H9 (cell line): ENCODE data around the gene PID1. TPM values are rescaled to one million over a fixed set of nuclear protein-coding genes. Genes with fewer than 3 reads are reported as not detected.

Experiments used
- DNase-seq: peaks from one replicate; pipeline ENCODE4 v3.0.0-alpha.2; 2017
- H2AFZ ChIP-seq: one replicate; pipeline ENCODE4 v1.6.1; 2013; ENCODE audit warnings: mild to moderate bottlenecking, low read length, control low read depth, moderate library complexity
- H2AK5ac ChIP-seq: 2 replicates; pipeline ENCODE4 v1.6.1; 2013; ENCODE audit warnings: low read length, control low read depth, mixed read lengths; ENCODE audit not compliant: insufficient read length
- H2BK120ac ChIP-seq: one replicate; pipeline ENCODE4 v1.6.1; 2013; ENCODE audit warnings: low read depth, mild to moderate bottlenecking, low read length, control low read depth, inconsistent platforms; ENCODE audit not compliant: poor library complexity, severe bottlenecking
- H2BK12ac ChIP-seq: 2 replicates; pipeline ENCODE4 v1.6.1; 2013; ENCODE audit warnings: low read length, control low read depth, mixed read lengths, low read depth; ENCODE audit not compliant: insufficient read length
- H2BK15ac ChIP-seq: 2 replicates; pipeline ENCODE4 v1.6.1; 2013; ENCODE audit warnings: low read depth, low read length, control low read depth
- H2BK20ac ChIP-seq: one replicate; pipeline ENCODE4 v1.6.1; 2013; ENCODE audit warnings: low read depth, mild to moderate bottlenecking, low read length, control low read depth, inconsistent platforms; ENCODE audit not compliant: poor library complexity, severe bottlenecking
- H2BK5ac ChIP-seq: 2 replicates; pipeline ENCODE4 v1.6.1; 2013; ENCODE audit warnings: low read length, control low read depth, mixed read lengths; ENCODE audit not compliant: insufficient read length
- H3K14ac ChIP-seq: 2 replicates; pipeline ENCODE4 v1.6.1; 2013; ENCODE audit warnings: low read length, control low read depth; ENCODE audit not compliant: insufficient read depth
- H3K18ac ChIP-seq: 2 replicates; pipeline ENCODE4 v1.6.1; 2013; ENCODE audit warnings: low read depth, mild to moderate bottlenecking, mixed read lengths, low read length, control low read depth; ENCODE audit not compliant: insufficient read length
- H3K23ac ChIP-seq: 2 replicates; pipeline ENCODE4 v1.6.1; 2013; ENCODE audit warnings: low read length, control low read depth, mixed read lengths, low read depth; ENCODE audit not compliant: insufficient read length
- H3K23me2 ChIP-seq: 2 replicates; pipeline ENCODE4 v1.6.1; 2013; ENCODE audit warnings: low read depth, mild to moderate bottlenecking, mixed read lengths, low read length, control low read depth; ENCODE audit not compliant: insufficient read length, poor library complexity, severe bottlenecking
- H3K27ac ChIP-seq: 2 replicates; pipeline ENCODE4 v1.5.1; 2013; ENCODE audit warnings: low read length, control low read depth, mixed read lengths, low read depth; ENCODE audit not compliant: insufficient read length
- H3K27me3 ChIP-seq: 2 replicates; pipeline ENCODE4 v1.6.1; 2013; ENCODE audit warnings: low read length, control low read depth, inconsistent platforms; ENCODE audit not compliant: insufficient read depth
- H3K4ac ChIP-seq: 2 replicates; pipeline ENCODE4 v1.6.1; 2013; ENCODE audit warnings: low read depth, mild to moderate bottlenecking, control low read depth, inconsistent platforms, low read length, moderate library complexity
- H3K4me1 ChIP-seq: 2 replicates; pipeline ENCODE4 v1.6.1; 2013; ENCODE audit warnings: low read length, control low read depth, inconsistent platforms; ENCODE audit not compliant: insufficient read depth
- H3K4me2 ChIP-seq: 2 replicates; pipeline ENCODE4 v1.6.1; 2013; ENCODE audit warnings: low read length, control low read depth, mixed read lengths; ENCODE audit not compliant: insufficient read length, insufficient read depth
- H3K56ac ChIP-seq: 2 replicates; pipeline ENCODE4 v1.6.1; 2013; ENCODE audit warnings: low read depth, mild to moderate bottlenecking, mixed read lengths, low read length, control low read depth; ENCODE audit not compliant: insufficient read length
- H3K79me1 ChIP-seq: 2 replicates; pipeline ENCODE4 v1.6.1; 2013; ENCODE audit warnings: low read depth, mild to moderate bottlenecking, moderate library complexity, low read length, control low read depth, inconsistent platforms; ENCODE audit not compliant: insufficient read depth, poor library complexity, severe bottlenecking
- H3K79me2 ChIP-seq: 2 replicates; pipeline ENCODE4 v1.6.1; 2013; ENCODE audit warnings: low read length, control low read depth, inconsistent platforms; ENCODE audit not compliant: insufficient read depth
- H3K9ac ChIP-seq: 2 replicates; pipeline ENCODE4 v1.6.1; 2013; ENCODE audit warnings: low read length, control low read depth, mixed read lengths; ENCODE audit not compliant: insufficient read length; ENCODE audit errors: extremely low read depth
- H3K9me3 ChIP-seq: one replicate; pipeline ENCODE4 v1.6.1; 2013; ENCODE audit warnings: low read depth, low read length, inconsistent platforms; ENCODE audit not compliant: control insufficient read depth
- H3T11ph ChIP-seq: one replicate; pipeline ENCODE4 v1.6.1; 2013; ENCODE audit warnings: mild to moderate bottlenecking, low read length, control low read depth, inconsistent platforms
- H4K20me1 ChIP-seq: one replicate; pipeline ENCODE4 v1.6.1; 2013; ENCODE audit not compliant: control insufficient read depth, insufficient read length, insufficient read depth
- H4K5ac ChIP-seq: 2 replicates; pipeline ENCODE4 v1.6.1; 2013; ENCODE audit warnings: low read depth, mild to moderate bottlenecking, mixed read lengths, low read length, control low read depth; ENCODE audit not compliant: insufficient read length
- H4K8ac ChIP-seq: replicated peaks from 2 replicates; pipeline ENCODE4 v1.6.1; 2013; ENCODE audit warnings: low read length, control low read depth, mixed read lengths, low read depth; ENCODE audit not compliant: insufficient read length
- H4K91ac ChIP-seq: 2 replicates; pipeline ENCODE4 v1.6.1; 2013; ENCODE audit warnings: low read depth, mild to moderate bottlenecking, moderate library complexity, mixed read lengths, low read length, control low read depth; ENCODE audit not compliant: insufficient read length
- H3K27ac Mint-ChIP-seq, 3 experiments: 2 replicates in 2 of 3; 3 replicates in 1 of 3; pipeline ENCODE4 v1.8.0; 2020 to 2021; ENCODE audit warnings: mixed read lengths in 3 of 3, mild to moderate bottlenecking in 1 of 3, moderate library complexity in 1 of 3
- H3K27me3 Mint-ChIP-seq: 2 replicates; pipeline ENCODE4 v1.8.0; 2021; ENCODE audit warnings: low read depth, mild to moderate bottlenecking, moderate library complexity, mixed read lengths
- H3K36me3 Mint-ChIP-seq, 3 experiments: 2 replicates in 2 of 3; 3 replicates in 1 of 3; pipeline ENCODE4 v1.8.0; 2020 to 2021; ENCODE audit warnings: low read depth in 3 of 3, mixed read lengths in 3 of 3; ENCODE audit not compliant: insufficient read depth in 1 of 3
- H3K4me1 Mint-ChIP-seq, 2 experiments: 2 replicates each; pipeline ENCODE4 v1.8.0; 2020; ENCODE audit warnings: mixed read lengths in 2 of 2
- H3K4me3 Mint-ChIP-seq, 2 experiments: 2 replicates in 1 of 2; 3 replicates in 1 of 2; pipeline ENCODE4 v1.8.0; 2020 to 2021; ENCODE audit warnings: mild to moderate bottlenecking in 2 of 2, mixed read lengths in 2 of 2, moderate library complexity in 1 of 2
- H3K9me3 Mint-ChIP-seq, 2 experiments: 2 replicates in 1 of 2; 3 replicates in 1 of 2; pipeline ENCODE4 v1.8.0; 2020; ENCODE audit warnings: mild to moderate bottlenecking in 2 of 2, mixed read lengths in 2 of 2, moderate library complexity in 1 of 2
- WGBS: extraction: QIAGEN DNeasy Blood & Tissue Kit; methylation state at CpG from one replicate; pipeline ENCODE4 v1.1.7; 2013; ENCODE audit warnings: missing lambda C conversion rate, low lambda C conversion rate, mixed read lengths; ENCODE audit not compliant: insufficient read length; ENCODE audit errors: extremely low coverage; 5-methylcytosine and 5-hydroxymethylcytosine counted together
- total RNA-seq: library from RNA; stranded (reverse); gene quantifications from 2 replicates; pipeline ENCODE4 v1.2.1, GENCODE V29; 2021
- TF ChIP-seq, protein P1 (sequence below): fragments of 200-600 bp; sonication (generic); conservative IDR thresholded peaks from 3 replicates; pipeline ENCODE4 v1.8.0; 2021; ENCODE audit warnings: antibody characterized with exemption, mild to moderate bottlenecking

The PID1 gene
- total RNA-seq, 1 experiment from 2014 or later = 1.4 TPM

DNA sequence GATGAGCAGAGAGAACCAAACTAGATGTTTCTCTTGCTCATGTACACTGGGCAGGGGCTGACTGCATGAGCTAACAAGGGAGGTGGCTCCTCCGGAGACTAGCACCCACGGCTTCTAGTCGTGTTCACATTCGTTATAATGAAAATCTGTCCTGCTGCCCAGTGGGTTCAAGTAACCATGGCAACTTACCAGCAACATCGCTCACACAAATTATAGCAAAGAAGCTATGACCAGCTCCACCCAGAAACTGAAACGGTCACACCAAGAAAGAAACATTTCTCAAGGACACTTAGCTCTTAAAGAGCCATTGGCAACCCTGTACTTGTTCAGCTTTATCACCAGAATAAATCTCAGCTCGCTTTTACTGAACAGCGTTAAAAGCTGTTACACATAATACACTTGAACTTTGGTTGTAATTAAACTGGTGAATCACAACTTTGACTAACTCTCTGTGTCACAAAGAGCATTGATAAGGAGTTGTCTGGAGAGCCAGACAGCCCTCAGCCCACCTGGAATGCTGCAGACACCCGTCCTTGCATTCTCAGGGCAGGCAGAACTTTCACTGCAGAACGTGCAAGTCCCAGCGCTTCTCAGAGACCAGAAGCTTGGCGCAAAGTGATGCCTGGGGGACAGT, 141.2 kb downstream of the PID1 start:
- H2AFZ ChIP-seq = no peak overlapping the region
- H3T11ph ChIP-seq = no peak overlapping the region
- no peak overlapping the region for H2AK5ac ChIP-seq
- H4K5ac ChIP-seq = no peak overlapping the region
- no peak for DNase-seq
- H3K36me3 Mint-ChIP-seq = peaks cover 0 to 5% (median 0%) of the 10 kb centered on the region in 3 experiments; a peak in 1 of 7 replicates
- no peak overlapping the region for H3K23ac ChIP-seq
- H3K4me2 ChIP-seq = no peak overlapping the region
- H4K91ac ChIP-seq = no peak overlapping the region
- H3K23me2 ChIP-seq = no peaks in the 10 kb centered on the region
- H3K14ac ChIP-seq = no peak overlapping the region
- no peak overlapping the region for H2BK120ac ChIP-seq
- no peak overlapping the region for H2BK20ac ChIP-seq
- no peaks in the 10 kb centered on the region for H4K20me1 ChIP-seq
- H4K8ac ChIP-seq = no peak overlapping the region
- H3K79me2 ChIP-seq = no peaks in the 10 kb centered on the region
- no CpG with 5 or more reads among the region's 12 CpGs for WGBS
- no peak overlapping the region for H2BK12ac ChIP-seq
- no peak overlapping the region for H2BK15ac ChIP-seq
- H3K9ac ChIP-seq = no peak overlapping the region
- TF ChIP-seq, protein P1, sequence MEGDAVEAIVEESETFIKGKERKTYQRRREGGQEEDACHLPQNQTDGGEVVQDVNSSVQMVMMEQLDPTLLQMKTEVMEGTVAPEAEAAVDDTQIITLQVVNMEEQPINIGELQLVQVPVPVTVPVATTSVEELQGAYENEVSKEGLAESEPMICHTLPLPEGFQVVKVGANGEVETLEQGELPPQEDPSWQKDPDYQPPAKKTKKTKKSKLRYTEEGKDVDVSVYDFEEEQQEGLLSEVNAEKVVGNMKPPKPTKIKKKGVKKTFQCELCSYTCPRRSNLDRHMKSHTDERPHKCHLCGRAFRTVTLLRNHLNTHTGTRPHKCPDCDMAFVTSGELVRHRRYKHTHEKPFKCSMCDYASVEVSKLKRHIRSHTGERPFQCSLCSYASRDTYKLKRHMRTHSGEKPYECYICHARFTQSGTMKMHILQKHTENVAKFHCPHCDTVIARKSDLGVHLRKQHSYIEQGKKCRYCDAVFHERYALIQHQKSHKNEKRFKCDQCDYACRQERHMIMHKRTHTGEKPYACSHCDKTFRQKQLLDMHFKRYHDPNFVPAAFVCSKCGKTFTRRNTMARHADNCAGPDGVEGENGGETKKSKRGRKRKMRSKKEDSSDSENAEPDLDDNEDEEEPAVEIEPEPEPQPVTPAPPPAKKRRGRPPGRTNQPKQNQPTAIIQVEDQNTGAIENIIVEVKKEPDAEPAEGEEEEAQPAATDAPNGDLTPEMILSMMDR = no peak
- no peaks in the 10 kb centered on the region for H3K4me1 ChIP-seq
- no peak overlapping the region for H3K4me3 Mint-ChIP-seq
- H2BK5ac ChIP-seq = no peak overlapping the region
- no peak overlapping the region for H3K4ac ChIP-seq
- no peak overlapping the region for H3K27ac ChIP-seq
- H3K27me3 ChIP-seq = no peaks in the 10 kb centered on the region
- H3K4me1 Mint-ChIP-seq = no peaks in the 10 kb centered on the region
- no peak overlapping the region for H3K27ac Mint-ChIP-seq
- no peak overlapping the region for H3K56ac ChIP-seq
- no peaks in the 10 kb centered on the region for H3K9me3 ChIP-seq
- no peaks in the 10 kb centered on the region for H3K27me3 Mint-ChIP-seq
- no peaks in the 10 kb centered on the region for H3K79me1 ChIP-seq
- H3K18ac ChIP-seq = no peak overlapping the region
- peaks cover 0 to 4% of the 10 kb centered on the region in 2 experiments; a peak in 2 of 5 replicates for H3K9me3 Mint-ChIP-seq
